Measurements from ENCODE around the gene HSPA1A. TPM values are rescaled to one million over a fixed set of nuclear protein-coding genes. Genes with fewer than 3 reads are reported as not detected.
A peak's percentile ranks its signal among the peaks of the same experiment; 100 is the strongest.
"Not testable (repeated sequence)": the region's sequence is repeated elsewhere in the genome, so short reads cannot be mapped to it uniquely, and the experiment has no call there.

The HSPA1A gene
- total RNA-seq, 1 experiment from 2014 or later: 51.2 TPM

GRCh38 chr6:31837369-31838113, 22.2 kb downstream of the HSPA1A start:
- H3K27me3 Mint-ChIP-seq (ENCODE audit: low read depth): no peaks in the 10 kb centered on the region
- peaks cover 20% of the 10 kb centered on the region; the same call in 1 of the 2 replicates for H3K79me2 ChIP-seq (ENCODE audit: insufficient read depth, low read length)
- H3K79me1 ChIP-seq (ENCODE audit: insufficient read depth, low read depth, low read length, poor library complexity, severe bottlenecking): peaks cover 3% of the 10 kb centered on the region
- H4K20me1 ChIP-seq (ENCODE audit: control insufficient read depth, insufficient read depth, insufficient read length): peaks cover 2% of the 10 kb centered on the region
- H3K9ac ChIP-seq (ENCODE audit: extremely low read depth, insufficient read length, low read length): peak overlapping the region; percentile 73
- no CpG with 5 or more reads among the region's 1 CpG for WGBS (ENCODE audit: extremely low coverage, insufficient read length, low lambda C conversion rate)
- H3K4me3 Mint-ChIP-seq: peak overlapping the region; percentile 98 to 100
- no peak overlapping the region for H4K91ac ChIP-seq (ENCODE audit: insufficient read length, low read depth, low read length)
- no peak overlapping the region for H4K5ac ChIP-seq (ENCODE audit: insufficient read length, low read depth, low read length)
- peak overlapping the region; percentile 90 for H3K4me2 ChIP-seq (ENCODE audit: insufficient read depth, insufficient read length, low read length)
- H2AFZ ChIP-seq (ENCODE audit: low read length): no peak overlapping the region
- H2BK120ac ChIP-seq (ENCODE audit: low read depth, low read length, poor library complexity, severe bottlenecking): no peak overlapping the region
- no peak overlapping the region for H3K23ac ChIP-seq (ENCODE audit: insufficient read length, low read depth, low read length)
- no peak overlapping the region for H3T11ph ChIP-seq (ENCODE audit: low read length)
- H2BK5ac ChIP-seq (ENCODE audit: insufficient read length, low read length): no peak overlapping the region
- H3K18ac ChIP-seq (ENCODE audit: insufficient read length, low read depth, low read length): no peak overlapping the region
- peaks cover 13 to 22% of the 10 kb centered on the region in 2 experiments for H3K4me1 Mint-ChIP-seq
- H3K27ac ChIP-seq (ENCODE audit: insufficient read length, low read depth, low read length): peak overlapping the region; percentile 58
- TF ChIP-seq, protein P1, sequence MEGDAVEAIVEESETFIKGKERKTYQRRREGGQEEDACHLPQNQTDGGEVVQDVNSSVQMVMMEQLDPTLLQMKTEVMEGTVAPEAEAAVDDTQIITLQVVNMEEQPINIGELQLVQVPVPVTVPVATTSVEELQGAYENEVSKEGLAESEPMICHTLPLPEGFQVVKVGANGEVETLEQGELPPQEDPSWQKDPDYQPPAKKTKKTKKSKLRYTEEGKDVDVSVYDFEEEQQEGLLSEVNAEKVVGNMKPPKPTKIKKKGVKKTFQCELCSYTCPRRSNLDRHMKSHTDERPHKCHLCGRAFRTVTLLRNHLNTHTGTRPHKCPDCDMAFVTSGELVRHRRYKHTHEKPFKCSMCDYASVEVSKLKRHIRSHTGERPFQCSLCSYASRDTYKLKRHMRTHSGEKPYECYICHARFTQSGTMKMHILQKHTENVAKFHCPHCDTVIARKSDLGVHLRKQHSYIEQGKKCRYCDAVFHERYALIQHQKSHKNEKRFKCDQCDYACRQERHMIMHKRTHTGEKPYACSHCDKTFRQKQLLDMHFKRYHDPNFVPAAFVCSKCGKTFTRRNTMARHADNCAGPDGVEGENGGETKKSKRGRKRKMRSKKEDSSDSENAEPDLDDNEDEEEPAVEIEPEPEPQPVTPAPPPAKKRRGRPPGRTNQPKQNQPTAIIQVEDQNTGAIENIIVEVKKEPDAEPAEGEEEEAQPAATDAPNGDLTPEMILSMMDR (conservative IDR thresholded peaks at IDR 0.05): no peak
- H3K36me3 Mint-ChIP-seq (ENCODE audit: insufficient read depth in 1 of 3, low read depth in 3 of 3): peaks cover 61 to 67% (median 61%) of the 10 kb centered on the region in 3 experiments
- no peak overlapping the region for H2BK15ac ChIP-seq (ENCODE audit: low read depth, low read length)
- H3K27ac Mint-ChIP-seq: peak overlapping the region; percentile 18 to 99 (median 51); a peak in 6 of 7 replicates
- H3K9me3 ChIP-seq (ENCODE audit: control insufficient read depth, low read depth, low read length): no peaks in the 10 kb centered on the region
- no peak for DNase-seq
- H3K4me1 ChIP-seq (ENCODE audit: insufficient read depth, low read length): no peaks in the 10 kb centered on the region
- H3K27me3 ChIP-seq (ENCODE audit: insufficient read depth, low read length): no peaks in the 10 kb centered on the region
- H2BK12ac ChIP-seq (ENCODE audit: insufficient read length, low read depth, low read length): no peak overlapping the region
- no peak overlapping the region for H2BK20ac ChIP-seq (ENCODE audit: low read depth, low read length, poor library complexity, severe bottlenecking)
- peaks cover 27% of the 10 kb centered on the region for H3K23me2 ChIP-seq (ENCODE audit: insufficient read length, low read depth, low read length, poor library complexity, severe bottlenecking)
- no peak overlapping the region for H2AK5ac ChIP-seq (ENCODE audit: insufficient read length, low read length)
- H3K14ac ChIP-seq (ENCODE audit: insufficient read depth, low read length): no peak overlapping the region
- H3K56ac ChIP-seq (ENCODE audit: insufficient read length, low read depth, low read length): no peak overlapping the region
- no peak overlapping the region for H3K4ac ChIP-seq (ENCODE audit: low read depth, low read length)
- peaks cover 0 to 6% of the 10 kb centered on the region in 2 experiments; a peak in 2 of 5 replicates for H3K9me3 Mint-ChIP-seq
- no peak overlapping the region for H4K8ac ChIP-seq (replicated peaks; ENCODE audit: insufficient read length, low read depth, low read length)

GRCh38 chr6:31838114-31838553, 22.8 kb downstream of the HSPA1A start:
- H3K14ac ChIP-seq (ENCODE audit: insufficient read depth, low read length); DNase-seq; H2BK15ac ChIP-seq (ENCODE audit: low read depth, low read length); H3K23ac ChIP-seq (ENCODE audit: insufficient read length, low read depth, low read length); H2AFZ ChIP-seq (ENCODE audit: low read length); H3K79me1 ChIP-seq (ENCODE audit: insufficient read depth, low read depth, low read length, poor library complexity, severe bottlenecking); H2AK5ac ChIP-seq (ENCODE audit: insufficient read length, low read length); H3K56ac ChIP-seq (ENCODE audit: insufficient read length, low read depth, low read length); H2BK12ac ChIP-seq (ENCODE audit: insufficient read length, low read depth, low read length); H3K9me3 Mint-ChIP-seq; H2BK5ac ChIP-seq (ENCODE audit: insufficient read length, low read length); H3K27ac ChIP-seq (ENCODE audit: insufficient read length, low read depth, low read length); H4K20me1 ChIP-seq (ENCODE audit: control insufficient read depth, insufficient read depth, insufficient read length); H3K9me3 ChIP-seq (ENCODE audit: control insufficient read depth, low read depth, low read length); H4K91ac ChIP-seq (ENCODE audit: insufficient read length, low read depth, low read length); H2BK20ac ChIP-seq (ENCODE audit: low read depth, low read length, poor library complexity, severe bottlenecking); H4K5ac ChIP-seq (ENCODE audit: insufficient read length, low read depth, low read length); H3K18ac ChIP-seq (ENCODE audit: insufficient read length, low read depth, low read length); H2BK120ac ChIP-seq (ENCODE audit: low read depth, low read length, poor library complexity, severe bottlenecking); H3T11ph ChIP-seq (ENCODE audit: low read length); H3K27me3 ChIP-seq (ENCODE audit: insufficient read depth, low read length); H3K4ac ChIP-seq (ENCODE audit: low read depth, low read length); H4K8ac ChIP-seq (replicated peaks; ENCODE audit: insufficient read length, low read depth, low read length); H3K4me1 ChIP-seq (ENCODE audit: insufficient read depth, low read length); H3K27me3 Mint-ChIP-seq (ENCODE audit: low read depth): not testable (repeated sequence)
- Mint-ChIP-seq H3K36me3 (ENCODE audit: insufficient read depth in 1 of 3, low read depth in 3 of 3) (peaks cover 61 to 67% (median 61%) of the 10 kb centered on the region in 3 experiments), H3K4me3 (peak overlapping the region; percentile 98 to 100), H3K27ac (peak overlapping the region in 1 of 3 experiments; percentile 99; a peak in 2 of 7 replicates), H3K4me1 (peaks cover 13 to 22% of the 10 kb centered on the region in 2 experiments)
- Histone ChIP-seq H3K23me2 (ENCODE audit: insufficient read length, low read depth, low read length, poor library complexity, severe bottlenecking) (peaks cover 27% of the 10 kb centered on the region), H3K79me2 (ENCODE audit: insufficient read depth, low read length) (peaks cover 20% of the 10 kb centered on the region; the same call in 1 of the 2 replicates), H3K9ac (ENCODE audit: extremely low read depth, insufficient read length, low read length) (peak overlapping the region; percentile 73), H3K4me2 (ENCODE audit: insufficient read depth, insufficient read length, low read length) (peak overlapping the region; percentile 90)
- no CpG with 5 or more reads among the region's 9 CpGs for WGBS (ENCODE audit: extremely low coverage, insufficient read length, low lambda C conversion rate)
